NB4 (cell line): ENCODE data around the gene APC2.

Experiments used
- DNase-seq: peaks from one replicate; pipeline ENCODE4 v3.0.0; 2010; ENCODE audit warnings: low read depth
- H3K4me3 ChIP-seq: one replicate; pipeline ENCODE4 v1.5.1; 2011; ENCODE audit warnings: mild to moderate bottlenecking, low read depth, low read length, moderate library complexity
- MYC ChIP-seq: IDR thresholded peaks from 2 replicates; pipeline ENCODE4 v1.6.1; 2011; ENCODE audit warnings: low read depth, low read length
- POLR2A ChIP-seq: IDR thresholded peaks from 2 replicates; pipeline ENCODE4 v1.6.1; 2011; ENCODE audit warnings: mild to moderate bottlenecking; ENCODE audit not compliant: insufficient read length; ENCODE audit errors: extremely low read depth
- TF ChIP-seq, protein P1 (sequence below): IDR thresholded peaks from one replicate; pipeline ENCODE4 v1.5.1; 2012; ENCODE audit warnings: low read depth, low read length
- TF ChIP-seq, protein P2 (sequence below): IDR thresholded peaks from 2 replicates; pipeline ENCODE4 v1.6.1; 2011; ENCODE audit warnings: low read depth, low read length

APC2 gene

DNA sequence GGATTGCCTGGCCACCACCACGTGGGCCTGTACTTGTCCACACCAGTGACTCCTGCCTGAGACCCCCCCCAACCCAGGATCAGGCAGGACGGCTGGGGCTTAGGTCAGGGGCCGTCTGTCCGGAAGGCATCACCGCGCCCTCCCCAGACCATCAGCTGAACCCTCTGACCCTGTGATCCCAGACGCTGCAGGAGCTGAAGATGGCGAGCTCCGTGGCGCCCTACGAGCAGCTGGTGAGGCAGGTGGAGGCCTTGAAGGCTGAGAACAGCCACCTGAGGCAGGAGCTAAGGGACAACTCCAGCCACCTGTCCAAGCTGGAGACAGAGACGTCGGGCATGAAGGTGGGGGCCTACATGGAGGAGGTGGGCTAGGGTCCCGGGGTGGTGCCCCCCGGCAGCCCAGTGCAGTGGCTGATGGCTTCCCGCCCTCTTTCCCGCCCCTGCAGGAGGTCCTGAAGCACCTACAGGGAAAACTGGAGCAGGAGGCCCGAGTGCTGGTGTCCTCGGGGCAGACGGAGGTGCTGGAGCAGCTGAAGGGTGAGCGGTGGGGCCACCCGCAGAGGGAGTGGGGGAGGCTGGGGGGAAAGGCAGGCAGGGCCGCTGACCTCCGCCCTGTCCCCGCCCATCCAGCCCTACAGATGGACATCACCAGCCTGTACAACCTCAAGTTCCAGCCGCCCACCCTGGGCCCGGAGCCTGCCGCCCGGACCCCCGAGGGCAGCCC is 3.0 kb downstream of the APC2 start:
- DNase-seq, result no peak
- no peak overlapping the region for H3K4me3 ChIP-seq
- TF ChIP-seq, protein P1, sequence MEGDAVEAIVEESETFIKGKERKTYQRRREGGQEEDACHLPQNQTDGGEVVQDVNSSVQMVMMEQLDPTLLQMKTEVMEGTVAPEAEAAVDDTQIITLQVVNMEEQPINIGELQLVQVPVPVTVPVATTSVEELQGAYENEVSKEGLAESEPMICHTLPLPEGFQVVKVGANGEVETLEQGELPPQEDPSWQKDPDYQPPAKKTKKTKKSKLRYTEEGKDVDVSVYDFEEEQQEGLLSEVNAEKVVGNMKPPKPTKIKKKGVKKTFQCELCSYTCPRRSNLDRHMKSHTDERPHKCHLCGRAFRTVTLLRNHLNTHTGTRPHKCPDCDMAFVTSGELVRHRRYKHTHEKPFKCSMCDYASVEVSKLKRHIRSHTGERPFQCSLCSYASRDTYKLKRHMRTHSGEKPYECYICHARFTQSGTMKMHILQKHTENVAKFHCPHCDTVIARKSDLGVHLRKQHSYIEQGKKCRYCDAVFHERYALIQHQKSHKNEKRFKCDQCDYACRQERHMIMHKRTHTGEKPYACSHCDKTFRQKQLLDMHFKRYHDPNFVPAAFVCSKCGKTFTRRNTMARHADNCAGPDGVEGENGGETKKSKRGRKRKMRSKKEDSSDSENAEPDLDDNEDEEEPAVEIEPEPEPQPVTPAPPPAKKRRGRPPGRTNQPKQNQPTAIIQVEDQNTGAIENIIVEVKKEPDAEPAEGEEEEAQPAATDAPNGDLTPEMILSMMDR, result no peak
- TF ChIP-seq, protein P2, sequence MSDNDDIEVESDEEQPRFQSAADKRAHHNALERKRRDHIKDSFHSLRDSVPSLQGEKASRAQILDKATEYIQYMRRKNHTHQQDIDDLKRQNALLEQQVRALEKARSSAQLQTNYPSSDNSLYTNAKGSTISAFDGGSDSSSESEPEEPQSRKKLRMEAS, result no peak
- no peak for TF ChIP-seq MYC
- no peak for TF ChIP-seq POLR2A

DNA sequence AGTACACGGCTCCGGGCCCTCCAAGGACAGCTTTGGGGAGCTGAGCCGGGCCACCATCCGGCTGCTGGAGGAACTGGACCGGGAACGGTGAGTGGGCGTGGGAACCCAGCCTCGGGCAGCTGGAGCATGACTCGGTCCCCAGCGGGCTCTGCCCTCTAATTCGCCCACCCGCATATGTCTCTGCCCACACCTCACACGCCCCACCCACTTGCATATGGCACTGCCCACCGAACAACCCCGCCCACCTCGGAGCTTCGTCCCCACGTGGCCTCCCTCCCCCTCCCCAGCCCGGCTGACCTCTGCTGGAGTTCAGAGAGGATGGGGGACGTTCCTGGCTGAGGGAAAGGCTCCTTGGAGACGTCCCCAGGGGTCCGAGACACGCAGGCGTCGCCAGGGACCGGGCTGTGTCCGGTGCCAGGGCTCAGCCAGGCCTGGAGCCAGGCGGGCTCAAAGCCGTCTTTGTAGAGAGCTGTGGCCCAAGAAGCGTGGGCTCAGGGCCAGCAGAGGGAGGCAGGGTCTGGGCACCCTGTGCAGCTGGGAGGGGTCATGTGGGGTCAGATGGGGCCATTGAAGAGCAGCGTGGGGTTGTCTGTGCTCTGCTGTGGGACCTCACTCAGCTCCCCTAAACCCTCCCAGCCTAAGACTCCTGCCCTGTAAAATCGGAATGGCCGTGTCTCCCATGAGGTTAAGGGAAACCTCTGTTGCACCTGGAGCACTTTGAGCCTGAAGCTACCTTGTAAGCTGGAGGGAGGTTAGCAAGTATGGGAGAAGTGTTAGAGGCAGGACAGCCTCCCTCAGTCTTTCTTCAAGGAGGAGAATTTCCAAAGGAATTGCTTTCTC is 3.8 kb downstream of the APC2 start:
- no peak for DNase-seq
- TF ChIP-seq, protein P1, result no peak
- no peak for TF ChIP-seq POLR2A
- H3K4me3 ChIP-seq, result no peak overlapping the region

DNA sequence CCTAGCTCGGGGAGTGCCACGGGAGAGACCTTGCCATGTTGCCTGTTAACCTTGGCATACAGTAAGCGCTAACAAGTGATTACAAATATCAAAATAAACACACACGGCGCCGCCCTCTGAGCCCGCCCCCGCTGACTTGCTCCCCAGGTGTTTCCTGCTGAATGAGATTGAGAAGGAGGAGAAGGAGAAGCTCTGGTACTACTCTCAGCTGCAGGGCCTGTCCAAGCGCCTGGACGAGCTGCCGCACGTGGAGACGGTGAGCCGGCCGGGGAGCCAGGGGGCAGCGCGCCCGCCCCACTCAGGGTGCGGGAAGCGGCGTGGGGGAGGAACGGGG is 5.0 kb downstream of the APC2 start:
- DNase-seq, result no peak
- H3K4me3 ChIP-seq, result no peak overlapping the region
- TF ChIP-seq POLR2A (no peak), MYC (no peak)
- TF ChIP-seq, protein P1, result no peak
- TF ChIP-seq, protein P2, result peak; percentile 26; the same call in 1 of the 2 replicates

DNA sequence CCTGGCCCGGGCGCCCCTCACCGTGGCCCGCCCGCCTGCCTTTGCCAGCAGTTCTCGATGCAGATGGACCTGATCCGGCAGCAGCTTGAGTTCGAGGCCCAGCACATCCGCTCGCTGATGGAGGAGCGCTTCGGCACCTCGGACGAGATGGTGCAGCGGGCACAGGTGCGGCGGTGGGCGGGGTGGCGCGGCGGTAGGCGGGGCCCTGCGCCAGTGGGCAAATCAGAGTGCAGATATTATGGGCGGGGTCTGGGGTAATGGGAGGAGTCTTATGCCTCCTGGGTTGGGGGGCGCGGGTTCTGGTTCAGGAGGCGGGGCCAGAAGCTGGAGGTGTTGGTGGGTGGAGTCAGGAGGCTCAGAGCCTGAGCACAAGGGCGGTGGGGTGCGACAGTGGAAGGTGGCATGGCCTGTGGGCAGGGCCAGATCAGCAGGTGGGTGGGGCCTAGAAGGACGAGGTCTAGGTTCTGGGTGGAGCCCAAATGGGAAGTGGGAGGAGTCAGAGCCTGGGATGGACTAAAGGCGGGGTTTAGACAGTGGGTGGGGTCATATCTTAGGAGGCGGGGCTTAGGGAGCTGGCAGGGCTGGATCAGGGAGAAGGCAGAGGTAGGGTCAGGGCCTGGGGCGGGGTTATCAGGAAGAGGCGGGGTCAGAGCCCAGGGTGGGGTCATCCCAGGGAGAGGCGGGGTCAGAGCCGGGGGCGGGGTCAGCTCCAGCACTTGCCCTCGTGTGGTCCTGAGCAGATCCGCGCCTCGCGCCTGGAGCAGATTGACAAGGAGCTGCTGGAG is 5.6 kb downstream of the APC2 start:
- TF ChIP-seq, protein P1, result no peak
- TF ChIP-seq, protein P2, result no peak
- H3K4me3 ChIP-seq, result no peak overlapping the region
- DNase-seq, result no peak

DNA sequence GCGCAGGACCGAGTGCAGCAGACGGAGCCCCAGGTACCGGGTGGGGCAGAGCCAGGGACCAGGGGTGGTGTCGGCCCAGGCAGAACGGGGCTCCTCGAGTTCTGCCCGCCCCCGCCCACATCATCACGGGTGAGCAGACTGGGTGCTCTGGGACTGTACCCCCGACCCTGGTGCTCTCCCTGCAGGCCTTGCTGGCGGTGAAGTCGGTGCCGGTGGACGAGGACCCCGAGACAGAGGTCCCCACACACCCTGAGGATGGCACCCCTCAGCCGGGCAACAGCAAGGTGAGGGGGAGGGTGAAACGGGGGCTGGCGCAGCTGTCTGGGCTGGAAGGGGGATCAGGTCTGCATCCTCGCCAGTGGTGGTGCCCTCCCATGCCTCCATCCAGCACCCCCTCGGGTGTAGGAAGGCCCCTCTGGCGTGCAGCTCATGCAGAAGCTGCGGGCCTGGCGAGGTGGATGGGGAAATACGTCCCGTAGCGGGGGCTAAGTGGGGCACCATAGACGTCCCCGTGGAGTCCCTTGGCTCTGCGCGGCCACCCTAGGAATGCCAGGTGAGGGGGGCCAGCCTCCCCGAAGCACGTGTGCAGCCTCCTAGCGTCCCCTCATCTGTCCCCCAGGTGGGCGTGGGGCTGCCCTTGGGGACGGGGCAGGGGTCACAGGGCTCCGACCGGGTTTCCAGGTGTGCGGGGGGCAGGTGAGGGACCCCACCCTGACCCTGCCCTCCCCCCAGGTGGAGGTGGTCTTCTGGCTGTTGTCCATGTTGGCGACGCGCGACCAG is 6.4 kb downstream of the APC2 start:
- no peak overlapping the region for H3K4me3 ChIP-seq
- no peak for DNase-seq

More for the DNA sequence above, 6.4 kb downstream of the APC2 start:
- TF ChIP-seq, protein P1, result no peak
- no peak for TF ChIP-seq MYC
- TF ChIP-seq, protein P2, result no peak
- TF ChIP-seq POLR2A, result no peak
